ENCODE results near the gene RNPEPL1.

DNA sequence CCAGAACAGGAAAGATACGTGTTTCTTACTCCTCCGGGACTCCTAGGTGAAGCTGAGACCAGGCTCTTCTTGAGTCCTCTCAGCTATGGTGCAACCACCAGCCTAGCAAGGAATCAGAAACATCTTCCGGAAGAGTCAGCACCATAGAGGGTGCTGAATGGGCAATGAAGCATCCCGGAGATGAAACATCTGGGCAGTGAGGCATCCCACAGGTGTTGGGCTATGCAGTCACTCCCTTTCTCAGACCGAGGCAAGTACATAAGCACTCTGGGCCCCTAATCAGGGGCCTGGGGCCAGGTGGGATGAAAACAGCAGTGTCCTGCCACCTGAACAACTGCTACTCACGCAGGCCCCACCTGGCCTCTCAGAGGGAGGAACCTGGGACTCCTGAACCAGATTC, 16.8 kb downstream of the RNPEPL1 start:
- TF ChIP-seq EZH2phosphoT487 (IDR thresholded peaks at IDR 0.05; ENCODE audit: insufficient read depth, low read depth) (no peak), EZH2 (IDR thresholded peaks at IDR 0.05; ENCODE audit: insufficient read depth, poor library complexity, severe bottlenecking) (no peak)

All from GM23248 (cell line).